GM21825 (cell line): ENCODE data around the gene C9orf43.

ENCODE experiments used
- ATAC-seq: cut with Tn5 transposase; IDR thresholded peaks from one replicate; pipeline ENCODE4 v1.9.1; 2021; ENCODE audit warnings: mild to moderate bottlenecking, moderate library complexity; ENCODE audit not compliant: unreplicated experiment

Gene C9orf43

DNA sequence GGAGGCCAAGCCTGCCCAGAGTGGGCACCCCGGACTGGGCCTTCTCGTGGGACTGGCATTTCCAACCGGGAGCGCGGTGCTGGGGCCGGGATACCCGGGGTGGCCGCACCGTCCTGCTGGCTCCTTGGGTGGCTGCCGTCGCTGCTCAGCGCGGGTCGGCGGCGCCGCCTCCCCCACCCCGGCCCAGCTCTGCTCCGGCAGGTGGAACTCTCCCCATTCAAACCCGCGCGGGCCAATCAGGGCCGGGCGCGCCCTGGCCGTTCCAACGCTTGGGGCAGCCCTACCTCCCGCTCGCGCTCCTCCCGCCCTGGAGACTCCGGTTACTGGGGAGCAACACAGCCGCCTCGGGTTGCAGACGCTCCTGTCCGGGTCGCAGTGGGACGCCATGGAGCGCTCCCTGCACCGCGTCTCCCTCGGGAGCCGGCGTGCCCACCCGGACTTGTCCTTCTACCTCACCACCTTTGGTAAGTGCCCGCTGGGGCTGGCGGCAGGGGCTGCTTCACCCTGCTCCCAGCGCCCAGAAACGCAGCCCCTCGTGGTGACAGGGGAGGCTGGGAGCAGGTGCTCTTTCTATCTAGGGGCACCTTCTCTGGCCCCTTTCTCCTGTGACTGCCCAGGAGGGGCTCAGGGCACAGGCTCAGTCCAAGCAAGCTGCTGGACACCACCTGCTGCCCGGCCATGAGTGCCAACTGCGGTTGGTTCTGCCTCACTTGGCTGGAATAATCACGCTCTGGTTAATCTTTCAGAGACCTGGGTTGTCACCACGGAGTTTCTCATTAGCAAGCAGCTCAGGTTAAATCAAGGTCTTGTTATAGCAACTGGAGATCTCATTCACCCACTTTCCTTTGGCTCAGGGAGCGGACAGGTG lies 53.1 kb downstream of the C9orf43 start, which contains the start of gene RGS3:
Gene RGS3 (plus strand): TSS at position 310 of the 868 bp plus-strand sequence. CDS start 76 bp downstream, at position 386.
- no peak for ATAC-seq

DNA sequence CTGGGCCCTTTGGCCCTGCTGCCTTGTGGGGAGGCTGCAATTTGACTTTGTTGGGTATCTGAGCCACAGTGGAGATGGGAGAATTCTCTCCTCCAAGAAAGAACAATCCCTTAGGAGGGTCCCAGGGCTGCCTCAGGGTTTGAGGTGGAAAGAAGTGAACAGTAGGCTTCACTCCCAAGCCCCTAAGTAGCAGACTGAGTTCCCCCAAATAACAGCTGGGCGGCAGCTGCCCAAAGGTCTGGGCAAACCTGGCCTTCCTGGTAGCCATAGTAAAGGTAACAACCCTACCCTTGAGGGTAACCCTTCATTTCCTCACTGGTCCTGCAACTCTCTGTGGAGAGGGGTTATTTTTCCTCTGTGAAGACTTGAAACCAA lies 53.7 kb downstream of the C9orf43 start:
- no peak for ATAC-seq

- ATAC-seq, result no peak
Observed at GRCh38 chr9:113465599-113466140, 55.1 kb downstream of the C9orf43 start.

DNA sequence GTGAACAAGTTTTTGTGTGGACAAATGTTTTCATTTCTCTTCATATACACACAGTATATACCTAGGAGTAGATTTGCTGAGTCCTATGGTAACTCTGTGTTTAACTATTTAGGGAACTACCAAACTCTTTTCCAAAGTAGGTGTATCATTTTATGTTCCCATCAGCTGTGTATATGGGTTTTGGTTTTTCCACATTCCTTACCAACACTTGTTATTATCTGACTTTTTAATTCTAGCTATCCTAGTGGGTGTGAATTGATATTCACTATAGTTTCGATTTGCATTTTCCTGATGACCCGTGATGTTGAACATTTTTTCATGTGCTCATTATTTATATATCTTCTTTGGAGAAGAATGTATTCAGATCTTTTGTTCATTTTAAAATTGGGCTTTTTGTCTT lies 56.6 kb downstream of the C9orf43 start:
- no peak for ATAC-seq

- ATAC-seq, result no peak
Observed at GRCh38 chr9:113468716-113469448, 58.3 kb downstream of the C9orf43 start.

DNA sequence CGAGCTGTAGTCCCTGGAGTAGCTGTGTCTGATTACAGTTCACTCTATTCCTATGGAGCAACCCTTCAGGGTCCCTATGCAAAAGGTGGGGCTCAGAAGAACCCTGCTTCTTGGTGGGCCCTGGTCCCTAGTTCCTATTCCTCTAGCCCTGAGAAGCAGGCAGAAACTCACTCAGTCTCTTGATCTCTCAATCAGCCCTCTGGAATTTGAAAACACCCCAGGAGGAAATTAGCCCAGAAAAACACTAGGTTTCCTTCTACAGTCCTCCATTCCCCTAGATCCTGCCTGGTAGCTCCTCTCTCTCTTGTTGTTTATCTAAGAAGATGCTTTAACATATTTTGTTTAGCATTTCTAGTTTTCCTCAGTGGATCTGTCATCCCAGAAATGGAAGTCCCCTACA lies 60.6 kb downstream of the C9orf43 start:
- ATAC-seq, result no peak

GRCh38 chr9:113471566-113471965 lies 61.0 kb downstream of the C9orf43 start:
- no peak for ATAC-seq

DNA sequence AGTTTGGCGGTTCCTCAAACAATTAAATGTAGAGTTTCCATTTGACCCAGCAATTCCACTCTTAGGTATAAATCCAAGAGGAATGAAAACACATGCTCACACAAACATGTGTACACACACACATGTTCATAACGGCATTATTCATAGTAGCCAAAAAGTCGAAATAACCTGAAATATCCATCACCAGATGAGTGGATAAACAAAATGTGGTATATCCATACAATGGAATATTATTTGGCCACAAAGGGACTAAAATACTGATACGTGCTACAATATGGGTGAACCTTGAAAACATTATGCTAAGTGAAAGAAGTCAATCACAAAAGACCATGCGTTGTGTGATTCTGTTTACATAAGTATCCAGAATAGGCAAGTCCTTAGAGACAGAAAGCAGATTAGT lies 61.7 kb downstream of the C9orf43 start:
- no peak for ATAC-seq

DNA sequence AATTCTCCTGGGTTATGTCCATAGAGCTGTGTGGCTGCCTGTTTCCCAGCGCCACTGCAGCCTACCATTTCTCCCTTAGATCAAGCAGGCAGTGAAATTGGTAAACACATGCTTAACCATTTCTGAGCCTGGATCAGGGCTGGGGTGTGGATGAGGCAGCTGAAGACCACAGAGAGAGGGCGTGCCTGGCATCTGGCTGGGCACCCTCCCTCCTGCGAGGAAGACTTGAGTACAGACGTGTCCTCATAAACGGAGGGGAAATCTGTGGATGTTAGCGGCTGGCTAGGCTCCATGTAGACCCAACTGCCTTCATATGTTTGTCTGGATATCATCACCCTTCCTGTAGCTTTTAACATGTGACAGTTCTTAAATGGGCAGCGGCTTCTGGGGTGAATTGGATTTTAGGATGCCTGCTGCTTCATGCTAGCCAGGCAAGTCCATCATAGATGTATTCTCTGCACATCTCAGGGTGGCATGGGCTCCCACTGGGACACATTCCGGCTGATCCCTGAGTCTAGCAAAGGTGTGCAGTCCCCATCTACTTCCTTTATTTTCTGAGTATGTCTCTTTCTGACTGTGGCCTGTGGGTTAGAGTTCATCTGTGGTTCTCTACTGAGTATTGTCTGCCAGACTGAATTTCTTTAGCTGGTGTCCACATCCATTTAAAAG lies 63.9 kb downstream of the C9orf43 start:
- ATAC-seq, result no peak

- ATAC-seq, result no peak
Observed at GRCh38 chr9:113475031-113475430, 64.5 kb downstream of the C9orf43 start.

DNA sequence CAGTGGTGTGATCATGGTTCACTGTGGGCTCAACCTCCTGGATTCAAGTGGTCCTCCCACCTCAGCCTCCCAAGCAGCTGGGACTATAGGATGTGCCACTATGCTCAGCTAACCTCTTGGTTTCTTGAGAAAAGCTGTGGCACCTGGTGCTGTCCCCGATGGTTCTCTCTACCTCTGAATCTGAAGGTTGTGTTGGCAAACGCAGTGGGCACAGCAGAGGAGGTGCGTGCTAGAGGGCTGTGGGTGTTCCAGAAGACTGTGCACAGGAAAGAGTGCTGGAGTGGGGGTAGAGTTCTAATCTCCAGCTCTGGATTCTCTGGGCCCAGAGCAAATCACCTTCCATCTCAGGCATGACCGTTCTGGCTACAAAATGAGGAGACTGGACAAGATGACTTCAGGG lies 65.4 kb downstream of the C9orf43 start:
- no peak for ATAC-seq

DNA sequence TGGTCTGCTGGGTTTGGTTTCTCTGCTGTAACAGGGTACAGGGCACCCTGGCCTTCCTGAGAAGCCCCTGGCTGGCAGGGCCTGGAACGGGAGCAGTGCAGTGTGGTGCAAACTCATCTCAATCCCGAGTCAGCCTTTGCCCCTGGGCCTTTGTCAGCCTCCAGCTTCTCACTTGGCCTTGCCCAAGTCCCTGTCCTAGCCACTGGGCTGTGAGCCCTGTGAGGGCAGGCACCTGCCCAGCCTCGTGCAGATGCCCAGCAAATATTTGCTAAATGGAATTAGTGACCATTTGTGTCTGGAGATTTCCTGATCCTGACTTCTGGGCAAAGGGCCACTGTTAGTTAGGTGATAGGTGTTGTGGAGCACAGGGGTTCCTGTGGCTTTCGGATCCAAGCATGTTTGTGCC lies 66.0 kb downstream of the C9orf43 start:
- ATAC-seq, result no peak

DNA sequence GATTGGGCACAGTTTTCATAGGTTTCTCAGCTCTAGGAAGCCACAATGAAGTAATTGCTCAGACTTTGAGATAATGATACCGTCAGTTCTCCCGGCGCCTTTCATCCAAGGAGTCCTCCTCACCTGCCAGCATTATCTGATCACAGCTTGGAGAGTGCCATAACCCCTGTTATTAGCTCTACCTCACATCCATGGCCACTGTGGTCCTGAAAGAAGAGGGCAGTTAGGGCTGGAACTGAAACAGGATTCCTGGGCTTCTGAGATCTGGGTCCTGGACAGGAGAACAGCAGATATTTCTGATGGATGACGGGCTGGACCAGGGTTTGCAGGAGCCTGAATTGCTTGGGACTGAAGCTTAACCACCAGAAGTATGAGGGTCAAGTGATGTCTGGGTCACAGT lies 66.5 kb downstream of the C9orf43 start:
- ATAC-seq, result no peak

DNA sequence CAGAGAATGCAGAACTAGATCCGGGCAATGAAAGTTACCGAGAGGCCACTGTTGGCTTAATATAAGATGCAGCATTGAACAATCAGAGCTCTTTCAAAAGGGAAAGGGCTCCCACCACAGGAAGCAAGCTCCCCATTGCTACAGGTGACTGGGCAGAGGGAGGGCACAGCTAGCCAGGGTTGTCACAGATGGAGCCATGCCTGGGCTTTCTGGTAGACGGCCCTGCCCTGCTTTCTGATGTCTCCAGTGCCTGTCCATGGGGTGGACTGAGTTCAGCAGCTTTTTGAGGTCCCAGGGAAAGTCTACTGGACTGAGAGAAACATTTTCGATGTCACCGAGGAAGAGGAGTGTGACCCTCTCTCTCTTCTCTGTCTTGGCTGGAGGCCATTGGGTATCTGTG lies 67.1 kb downstream of the C9orf43 start:
- no peak for ATAC-seq

- ATAC-seq, result no peak
Observed at GRCh38 chr9:113479174-113479621, 68.7 kb downstream of the C9orf43 start.
